ENCODE results near the gene APOBEC4. TPM values are rescaled to one million over a fixed set of nuclear protein-coding genes. Genes with fewer than 3 reads are reported as not detected.

The APOBEC4 gene
- total and polyA plus RNA-seq, 10 of the 15 experiments (the other 5 are each of a cell fraction or from before 2014, with no cell fraction given) = 0.04 to 0.25 (median 0.06) TPM; not detected in 5

GRCh38 chr1:183607322-183607980 is 45.7 kb downstream of the APOBEC4 start (continued):
- TF ChIP-seq, protein P1, sequence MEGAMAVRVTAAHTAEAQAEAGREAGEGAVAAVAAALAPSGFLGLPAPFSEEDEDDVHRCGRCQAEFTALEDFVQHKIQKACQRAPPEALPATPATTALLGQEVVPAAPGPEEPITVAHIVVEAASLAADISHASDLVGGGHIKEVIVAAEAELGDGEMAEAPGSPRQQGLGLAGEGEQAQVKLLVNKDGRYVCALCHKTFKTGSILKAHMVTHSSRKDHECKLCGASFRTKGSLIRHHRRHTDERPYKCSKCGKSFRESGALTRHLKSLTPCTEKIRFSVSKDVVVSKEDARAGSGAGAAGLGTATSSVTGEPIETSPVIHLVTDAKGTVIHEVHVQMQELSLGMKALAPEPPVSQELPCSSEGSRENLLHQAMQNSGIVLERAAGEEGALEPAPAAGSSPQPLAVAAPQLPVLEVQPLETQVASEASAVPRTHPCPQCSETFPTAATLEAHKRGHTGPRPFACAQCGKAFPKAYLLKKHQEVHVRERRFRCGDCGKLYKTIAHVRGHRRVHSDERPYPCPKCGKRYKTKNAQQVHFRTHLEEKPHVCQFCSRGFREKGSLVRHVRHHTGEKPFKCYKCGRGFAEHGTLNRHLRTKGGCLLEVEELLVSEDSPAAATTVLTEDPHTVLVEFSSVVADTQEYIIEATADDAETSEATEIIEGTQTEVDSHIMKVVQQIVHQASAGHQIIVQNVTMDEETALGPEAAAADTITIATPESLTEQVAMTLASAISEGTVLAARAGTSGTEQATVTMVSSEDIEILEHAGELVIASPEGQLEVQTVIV (IDR thresholded peaks at IDR 0.05; ENCODE audit: borderline replicate concordance, partially characterized antibody) = no peak
- TF ChIP-seq STAT1 (conservative IDR thresholded peaks at IDR 0.05) (no peak), EGR1 (IDR thresholded peaks at IDR 0.05; ENCODE audit: borderline replicate concordance in 1 of 2, low read depth in 2 of 2, low read length in 2 of 2) (no peak), ATF7 (IDR thresholded peaks at IDR 0.05; ENCODE audit: low read depth) (peak; percentile 45), ZNF207 (IDR thresholded peaks at IDR 0.05; ENCODE audit: borderline replicate concordance) (no peak), ZBTB40 (IDR thresholded peaks at IDR 0.05; ENCODE audit: borderline replicate concordance) (no peak), SRF (IDR thresholded peaks at IDR 0.05; ENCODE audit: low read depth in 2 of 2, low read length in 2 of 2) (peak; percentile 26 to 73; a peak in 2 of 4 replicates), IKZF1 (conservative IDR thresholded peaks at IDR 0.05) (peak; percentile 63; the same call in 1 of the 2 replicates), ZNF384 (IDR thresholded peaks at IDR 0.05; ENCODE audit: borderline replicate concordance, low read depth, low read length) (peak; percentile 83), ZBTB4 (CRISPR knock-in tag; IDR thresholded peaks at IDR 0.05) (no peak), MEF2A (IDR thresholded peaks at IDR 0.05; ENCODE audit: insufficient read depth, low read depth, low read length) (no peak), RUNX3 (IDR thresholded peaks at IDR 0.05; ENCODE audit: low read length) (peak; percentile 9; the same call in 1 of the 2 replicates), HDAC2 (IDR thresholded peaks at IDR 0.05) (no peak), POLR2AphosphoS5 (IDR thresholded peaks at IDR 0.05; ENCODE audit: low read length) (no peak)
- TF ChIP-seq, protein P2, sequence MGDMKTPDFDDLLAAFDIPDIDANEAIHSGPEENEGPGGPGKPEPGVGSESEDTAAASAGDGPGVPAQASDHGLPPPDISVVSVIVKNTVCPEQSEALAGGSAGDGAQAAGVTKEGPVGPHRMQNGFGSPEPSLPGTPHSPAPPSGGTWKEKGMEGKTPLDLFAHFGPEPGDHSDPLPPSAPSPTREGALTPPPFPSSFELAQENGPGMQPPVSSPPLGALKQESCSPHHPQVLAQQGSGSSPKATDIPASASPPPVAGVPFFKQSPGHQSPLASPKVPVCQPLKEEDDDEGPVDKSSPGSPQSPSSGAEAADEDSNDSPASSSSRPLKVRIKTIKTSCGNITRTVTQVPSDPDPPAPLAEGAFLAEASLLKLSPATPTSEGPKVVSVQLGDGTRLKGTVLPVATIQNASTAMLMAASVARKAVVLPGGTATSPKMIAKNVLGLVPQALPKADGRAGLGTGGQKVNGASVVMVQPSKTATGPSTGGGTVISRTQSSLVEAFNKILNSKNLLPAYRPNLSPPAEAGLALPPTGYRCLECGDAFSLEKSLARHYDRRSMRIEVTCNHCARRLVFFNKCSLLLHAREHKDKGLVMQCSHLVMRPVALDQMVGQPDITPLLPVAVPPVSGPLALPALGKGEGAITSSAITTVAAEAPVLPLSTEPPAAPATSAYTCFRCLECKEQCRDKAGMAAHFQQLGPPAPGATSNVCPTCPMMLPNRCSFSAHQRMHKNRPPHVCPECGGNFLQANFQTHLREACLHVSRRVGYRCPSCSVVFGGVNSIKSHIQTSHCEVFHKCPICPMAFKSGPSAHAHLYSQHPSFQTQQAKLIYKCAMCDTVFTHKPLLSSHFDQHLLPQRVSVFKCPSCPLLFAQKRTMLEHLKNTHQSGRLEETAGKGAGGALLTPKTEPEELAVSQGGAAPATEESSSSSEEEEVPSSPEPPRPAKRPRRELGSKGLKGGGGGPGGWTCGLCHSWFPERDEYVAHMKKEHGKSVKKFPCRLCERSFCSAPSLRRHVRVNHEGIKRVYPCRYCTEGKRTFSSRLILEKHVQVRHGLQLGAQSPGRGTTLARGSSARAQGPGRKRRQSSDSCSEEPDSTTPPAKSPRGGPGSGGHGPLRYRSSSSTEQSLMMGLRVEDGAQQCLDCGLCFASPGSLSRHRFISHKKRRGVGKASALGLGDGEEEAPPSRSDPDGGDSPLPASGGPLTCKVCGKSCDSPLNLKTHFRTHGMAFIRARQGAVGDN (IDR thresholded peaks at IDR 0.05) = peak; percentile 25
